T-helper 22 cell (primary cell): Measurements from ENCODE around the gene TRAPPC10.
"Not testable (repeated sequence)": the region's sequence is repeated elsewhere in the genome, so short reads cannot be mapped to it uniquely, and the experiment has no call there.

Source experiments
- DNase-seq: peaks from one replicate; pipeline ENCODE4 v3.0.0-alpha.2; 2020; ENCODE audit warnings: low read depth

The TRAPPC10 gene

DNA sequence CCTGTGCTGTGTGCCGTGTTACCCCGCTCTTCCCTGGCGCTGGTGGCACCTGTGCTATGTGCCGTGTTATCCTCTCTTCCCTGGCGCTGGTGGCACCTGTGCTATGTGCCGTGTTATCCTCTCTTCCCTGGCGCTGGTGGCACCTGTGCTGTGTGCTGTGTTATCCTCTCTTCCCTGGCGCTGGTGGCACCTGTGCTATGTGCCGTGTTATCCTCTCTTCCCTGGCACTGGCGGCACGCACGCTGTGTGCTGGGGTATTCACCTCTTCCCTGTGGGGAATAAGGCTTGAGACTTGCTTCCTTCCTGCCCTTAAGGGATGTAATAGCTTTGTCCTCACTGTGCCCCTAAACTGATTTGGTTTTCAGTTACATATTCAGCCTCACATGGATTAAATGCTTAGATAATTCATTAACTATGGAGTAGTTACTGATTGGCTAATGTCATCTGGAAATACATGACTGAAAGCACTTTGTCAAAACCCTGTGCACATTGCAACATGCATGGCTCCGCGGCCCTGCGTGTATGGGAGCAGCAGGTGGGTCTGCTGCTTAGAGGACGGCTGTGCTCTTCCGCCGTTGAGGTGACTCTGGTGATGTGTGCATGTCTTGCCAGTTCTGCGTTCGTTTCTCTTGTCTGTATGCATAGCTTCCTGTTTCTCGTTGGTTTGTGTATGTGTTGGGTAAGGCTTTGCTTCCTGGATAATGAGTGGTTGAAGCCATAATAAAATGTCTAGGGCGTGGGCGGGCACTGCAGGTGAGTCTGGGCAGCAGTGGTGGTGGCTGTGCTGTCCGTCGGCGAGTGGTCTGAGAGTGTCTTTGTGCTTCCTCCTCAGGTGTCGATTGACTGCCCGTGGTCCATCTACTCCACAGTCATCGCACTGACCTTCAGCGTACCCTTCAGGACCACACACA, 77.1 kb downstream of the TRAPPC10 start:
- peak; percentile 29 for DNase-seq

DNA sequence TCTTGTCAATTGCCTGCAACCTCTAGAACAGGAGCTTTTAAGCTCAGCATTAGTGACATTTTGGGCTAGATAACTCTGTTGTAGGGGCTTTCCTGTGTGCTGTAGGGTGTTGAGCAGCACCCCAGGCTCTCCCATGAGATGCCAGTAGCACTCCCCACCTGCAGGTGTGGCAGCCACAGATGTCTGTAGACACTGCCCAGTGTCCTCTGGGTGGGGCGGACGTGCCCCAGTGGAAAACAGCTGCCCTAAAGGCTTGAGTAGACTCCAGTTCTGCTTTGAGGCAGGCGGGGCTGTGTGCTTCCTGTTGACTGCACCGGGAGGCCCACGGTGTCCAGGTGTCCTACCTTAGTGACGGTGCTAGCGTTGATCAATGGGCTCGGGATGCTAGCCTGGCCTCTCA, 78.2 kb downstream of the TRAPPC10 start:
- DNase-seq: no peak

GRCh38 chr21:44092211-44092610, 80.1 kb downstream of the TRAPPC10 start:
- no peak for DNase-seq

DNA sequence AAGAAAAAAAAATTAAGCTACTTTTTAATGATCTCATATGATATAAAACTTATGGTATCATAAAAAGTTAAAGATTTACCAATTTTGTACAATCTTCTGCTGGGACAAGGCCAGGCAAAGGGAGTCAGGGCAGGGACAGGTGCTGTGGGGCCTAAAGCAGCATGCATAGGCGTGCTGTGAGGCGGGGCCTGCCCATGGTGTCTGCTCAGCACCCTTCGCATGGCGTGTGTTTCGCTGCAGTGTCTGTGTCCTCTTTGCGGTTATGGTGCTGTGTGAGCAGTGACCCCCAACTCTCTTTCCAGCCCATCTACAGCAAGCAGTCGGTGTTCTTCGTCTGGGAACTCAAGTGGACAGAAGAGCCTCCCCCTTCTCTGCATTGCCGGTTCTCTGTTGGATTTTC, 81.7 kb downstream of the TRAPPC10 start:
- no peak for DNase-seq

DNA sequence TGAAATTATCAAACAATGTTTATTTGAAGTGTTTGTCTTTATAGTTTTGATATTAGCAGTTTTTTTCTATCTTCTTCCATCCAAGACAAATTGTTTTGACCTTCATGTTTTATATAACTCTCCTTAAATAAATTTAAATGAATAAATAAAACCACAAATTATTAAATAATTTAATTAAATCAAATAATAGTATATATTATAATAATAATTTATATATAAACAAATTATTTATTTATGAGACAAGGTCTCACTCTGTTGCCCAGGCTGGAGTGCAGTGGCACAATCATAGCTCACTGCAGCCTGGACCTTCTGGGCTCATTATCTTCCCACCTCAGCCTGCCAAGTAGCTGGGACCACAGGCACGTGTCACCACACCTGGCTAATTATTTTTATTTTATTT, 82.7 kb downstream of the TRAPPC10 start:
- no peak for DNase-seq

DNA sequence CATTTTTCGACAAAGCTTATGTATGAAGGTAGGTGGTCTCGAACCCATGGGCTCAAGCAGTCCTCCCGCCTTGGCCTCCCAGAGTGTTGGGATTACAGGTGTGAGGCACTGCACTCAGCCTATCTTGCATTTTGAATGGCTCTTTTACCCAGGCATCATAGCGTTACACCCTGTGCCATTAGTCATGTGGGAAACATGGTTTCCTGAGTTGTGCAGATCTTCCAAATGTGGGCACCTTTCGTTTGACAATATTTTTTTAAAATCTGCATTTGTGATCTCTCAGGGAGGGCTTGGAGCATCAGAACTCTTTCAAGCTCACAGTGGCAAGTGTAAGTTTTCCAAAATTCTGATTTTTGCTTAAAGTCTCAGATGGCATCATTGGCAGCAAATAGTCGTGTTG, 86.4 kb downstream of the TRAPPC10 start:
- not testable (repeated sequence) for DNase-seq

DNA sequence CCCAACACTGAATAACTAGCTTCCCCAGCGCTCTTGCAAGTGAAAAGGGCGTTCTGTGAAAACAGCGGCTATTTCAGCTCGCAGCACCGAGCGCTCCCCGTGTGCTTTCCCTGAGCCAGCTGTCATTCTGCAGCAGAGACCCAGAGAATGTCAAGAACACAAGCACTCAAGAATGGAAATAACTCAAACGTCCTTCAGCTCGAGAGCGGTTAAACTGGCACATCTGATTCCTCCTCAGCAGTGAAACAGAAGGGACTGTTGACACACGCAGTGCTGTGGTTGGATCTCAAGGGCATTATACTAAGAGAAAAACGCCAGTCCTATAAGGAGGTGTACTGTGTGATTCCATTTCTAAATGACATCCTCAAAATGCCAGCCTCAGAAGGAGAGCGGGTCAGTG, 86.9 kb downstream of the TRAPPC10 start:
- not testable (repeated sequence) for DNase-seq

GRCh38 chr21:44107026-44107501, 95.0 kb downstream of the TRAPPC10 start, which contains the start of gene PWP2:
Gene PWP2 (plus strand): TSS chr21:44107399. CDS start chr21:44107417, 18 bp downstream.
- DNase-seq: peak; percentile 50

DNA sequence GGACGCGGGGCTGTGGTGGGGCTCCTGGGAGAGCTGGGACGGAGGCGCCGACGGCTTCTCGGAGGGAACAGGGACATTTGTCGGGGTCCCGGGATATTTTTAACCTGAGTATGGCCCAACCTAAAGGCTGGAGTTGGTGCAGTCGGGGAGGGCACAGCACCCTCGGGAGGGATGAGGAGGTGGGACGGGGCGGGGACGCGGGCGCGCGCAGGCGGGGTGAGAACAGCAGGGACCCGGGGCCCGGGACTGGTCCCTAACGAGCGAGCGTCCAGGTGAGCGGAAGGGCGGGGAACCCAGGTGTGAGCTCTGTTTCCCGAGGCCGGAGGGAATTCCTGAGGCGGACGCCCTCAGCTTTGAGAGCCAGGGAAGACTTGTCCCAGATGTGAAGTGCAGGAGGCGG, 95.5 kb downstream of the TRAPPC10 start:
- DNase-seq: not testable (repeated sequence)

DNA sequence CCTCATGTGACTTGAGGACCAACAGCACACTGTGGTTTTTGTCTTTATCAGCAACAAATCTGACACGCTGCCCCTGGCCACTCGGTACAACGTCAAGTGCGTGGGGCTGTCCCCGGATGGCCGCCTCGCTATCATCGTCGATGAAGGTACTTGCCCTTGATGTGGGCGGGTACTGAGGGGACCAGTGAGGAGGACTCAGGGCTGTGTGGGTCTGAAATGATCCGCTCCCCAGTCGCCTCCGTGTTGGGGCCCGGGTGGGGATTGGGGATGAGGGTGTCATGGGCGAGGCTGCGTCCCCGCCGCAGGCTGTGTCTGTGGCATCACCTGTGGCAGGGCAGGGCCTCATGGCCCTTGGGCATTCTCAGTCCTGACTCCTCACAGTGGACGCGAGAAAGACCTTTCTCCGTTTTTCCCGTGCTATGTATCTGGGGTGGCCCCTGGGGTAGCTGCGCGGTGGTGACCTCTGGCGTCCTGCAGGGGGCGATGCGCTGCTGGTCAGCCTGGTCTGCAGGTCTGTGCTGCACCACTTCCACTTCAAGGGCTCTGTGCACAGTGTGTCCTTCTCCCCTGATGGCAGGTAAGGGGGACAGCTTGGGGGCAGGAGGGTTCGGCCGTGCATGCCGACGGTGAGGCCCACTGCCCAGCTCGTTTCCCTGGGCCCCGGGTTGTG, 101.7 kb downstream of the TRAPPC10 start:
- DNase-seq: not testable (repeated sequence)

- not testable (repeated sequence) for DNase-seq
These were observed 110.0 kb downstream of the TRAPPC10 start for GRCh38 chr21:44122131-44122530.

- DNase-seq: not testable (repeated sequence)
These were observed 115.7 kb downstream of the TRAPPC10 start for GRCh38 chr21:44127827-44128226.

DNA sequence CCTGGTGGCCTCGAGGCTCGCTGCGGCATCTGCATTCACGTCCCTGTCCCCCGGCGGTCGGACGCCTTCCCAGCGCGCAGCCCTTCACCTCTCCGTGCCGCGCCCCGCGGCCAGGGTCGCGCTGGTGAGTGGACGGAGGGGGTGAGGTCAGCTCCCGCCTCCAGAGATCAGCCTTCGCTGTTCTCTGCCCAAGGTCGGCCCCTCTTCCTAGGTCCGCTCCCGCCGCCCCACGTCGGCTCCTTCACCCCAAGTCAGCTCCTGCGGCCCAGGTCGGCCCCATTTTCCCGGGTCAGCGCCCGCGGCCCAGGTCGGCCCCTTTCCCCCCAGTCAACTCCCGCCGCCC, 121.6 kb downstream of the TRAPPC10 start:
- DNase-seq: not testable (repeated sequence)

DNA sequence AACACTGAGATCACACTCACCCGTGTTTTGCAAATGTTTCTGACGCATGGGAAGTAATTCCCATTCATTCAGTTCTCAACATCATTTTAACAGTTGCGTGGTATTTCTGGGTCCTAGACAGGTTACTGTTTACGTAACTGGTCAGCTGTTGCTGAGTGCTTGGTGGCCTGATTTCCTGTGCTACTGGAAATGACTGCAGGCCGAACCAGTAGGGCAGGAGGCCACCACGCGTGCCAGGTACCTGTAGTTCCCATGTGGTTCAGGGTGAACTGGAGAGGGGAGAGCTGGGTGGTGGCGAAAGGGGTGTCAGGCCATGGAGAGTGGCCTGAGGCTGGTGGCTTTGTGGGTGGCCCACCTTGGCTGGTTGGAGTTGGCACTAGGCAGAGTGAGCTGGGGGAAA, 122.6 kb downstream of the TRAPPC10 start:
- not testable (repeated sequence) for DNase-seq

DNA sequence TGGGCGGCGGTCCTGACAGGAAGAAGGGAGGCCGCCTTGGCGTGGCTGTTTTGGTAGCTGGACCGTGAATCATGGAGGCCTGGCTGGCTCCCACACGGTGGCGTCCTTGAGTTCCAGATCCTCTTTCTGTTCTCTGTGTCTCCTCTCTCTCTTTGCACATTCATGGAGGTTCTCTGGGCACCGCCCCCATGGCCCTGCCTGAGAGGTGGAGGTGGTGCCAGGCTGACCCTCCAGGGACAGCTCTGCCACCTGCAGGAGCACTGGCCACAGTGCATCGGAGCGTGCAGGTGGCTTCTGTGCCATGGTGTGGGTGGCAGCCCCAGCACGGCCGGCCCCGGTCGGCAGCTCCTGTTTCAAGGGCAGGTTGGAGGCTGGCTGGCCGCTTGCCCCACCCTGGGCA, 125.9 kb downstream of the TRAPPC10 start:
- not testable (repeated sequence) for DNase-seq

GRCh38 chr21:44139787-44140551, 127.9 kb downstream of the TRAPPC10 start:
- DNase-seq: not testable (repeated sequence)

DNA sequence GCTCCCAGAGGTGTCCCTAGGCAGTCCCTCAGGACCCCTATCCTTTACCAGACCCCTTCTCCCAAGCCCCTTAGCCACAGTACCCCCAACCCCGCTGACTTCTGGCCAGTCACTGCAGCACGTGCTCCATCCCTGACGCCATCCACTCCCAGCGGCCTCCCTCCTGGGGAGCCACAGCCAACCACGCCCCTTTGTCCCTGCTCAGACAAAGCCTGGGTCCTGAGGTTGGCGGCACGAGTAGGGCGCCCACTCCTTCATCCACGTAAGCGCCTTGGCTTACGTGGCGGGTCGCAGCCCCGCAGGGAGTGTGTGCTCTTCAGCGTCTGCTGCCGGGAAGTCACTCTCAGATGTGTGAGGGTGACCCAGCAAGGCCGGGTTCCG, 128.4 kb downstream of the TRAPPC10 start:
- not testable (repeated sequence) for DNase-seq

DNA sequence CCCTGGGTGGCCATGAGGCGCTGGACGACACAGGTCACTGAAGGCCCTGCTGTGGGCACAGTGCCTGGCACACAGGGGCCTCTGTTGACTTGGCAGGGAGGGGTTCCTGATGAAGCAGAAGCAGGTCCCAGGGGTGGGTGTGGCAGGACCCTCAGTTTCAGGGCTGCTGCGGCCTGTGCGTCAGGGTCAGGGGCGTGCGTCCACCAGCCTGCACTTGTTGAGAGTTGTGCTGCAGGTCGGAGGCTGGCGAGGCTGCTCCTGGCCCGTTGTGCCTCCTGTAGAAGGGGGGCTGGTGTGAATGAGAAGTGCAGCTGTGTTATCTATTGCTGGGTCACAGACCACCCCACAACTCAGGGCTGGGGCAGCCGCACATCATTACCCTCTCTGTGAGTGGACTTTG, 130.4 kb downstream of the TRAPPC10 start:
- not testable (repeated sequence) for DNase-seq

- not testable (repeated sequence) for DNase-seq
These were observed 131.3 kb downstream of the TRAPPC10 start for GRCh38 chr21:44143380-44143779.

DNA sequence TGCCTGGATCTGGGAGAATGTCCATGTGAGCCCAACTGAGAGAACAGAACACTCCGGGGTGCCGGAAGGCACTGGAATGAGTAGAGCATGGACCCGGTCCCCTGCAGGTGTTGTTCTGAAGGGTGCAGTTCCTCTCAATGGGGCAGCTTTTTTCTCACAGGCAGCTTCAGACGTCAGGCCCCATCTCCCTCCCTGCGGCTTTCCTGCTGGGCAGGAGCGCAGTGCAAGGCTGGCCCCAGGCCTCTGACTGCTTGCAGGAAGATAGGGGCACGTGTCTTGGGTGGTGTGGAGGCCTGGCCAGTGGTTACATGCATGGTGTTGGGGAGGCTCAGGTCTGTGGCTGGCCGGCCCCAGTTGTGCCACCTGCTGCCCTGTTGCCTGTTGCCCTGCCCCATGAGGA, 131.9 kb downstream of the TRAPPC10 start:
- DNase-seq: not testable (repeated sequence)

DNA sequence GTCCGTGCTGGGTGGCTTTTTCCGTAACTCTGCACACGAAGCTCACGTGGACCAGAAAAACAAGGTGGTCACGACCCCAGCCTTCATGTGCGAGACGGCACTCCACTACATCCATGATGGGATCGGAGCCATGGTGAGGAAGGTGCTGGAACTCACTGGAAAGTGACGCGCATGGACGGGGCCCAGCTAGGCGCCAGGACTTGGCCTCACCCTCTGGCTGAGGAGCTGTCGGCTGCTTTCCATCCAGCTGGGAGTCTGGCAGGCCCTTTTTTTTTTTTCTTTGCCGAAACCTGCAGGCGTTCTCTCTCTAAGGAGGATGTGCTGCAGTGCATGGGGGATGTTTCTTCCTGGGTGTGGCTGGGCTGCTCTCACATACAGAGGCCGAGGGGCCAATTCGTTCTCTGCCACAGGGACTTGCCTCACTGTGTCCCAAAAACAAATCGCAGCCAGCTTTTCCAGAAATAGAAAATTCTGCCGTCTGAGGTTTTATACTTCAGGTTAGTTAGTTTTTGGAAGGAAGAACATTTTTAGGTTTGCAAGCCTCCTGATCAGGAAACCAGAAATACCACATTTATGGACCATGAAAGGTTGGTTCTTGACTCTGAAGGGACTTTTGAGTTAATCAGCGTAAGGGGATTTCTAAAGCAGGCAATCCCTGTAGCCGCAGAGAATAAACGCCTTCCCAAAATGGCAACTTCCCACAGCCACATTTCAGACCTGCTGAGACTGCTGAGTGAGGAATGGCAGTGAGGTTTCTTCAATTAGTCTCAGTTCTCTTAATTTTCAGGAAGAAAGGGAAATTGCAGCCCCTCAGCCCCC, 132.9 kb downstream of the TRAPPC10 start:
- DNase-seq: not testable (repeated sequence)
